Activated CD4-positive, alpha-beta T cell treated with anti-CD3 and anti-CD28 coated beads, Interleukin-2, amount 50 U/mL, for 48 hours (primary cell): ENCODE data around the gene LRRC3.

Experiments
- DNase-seq, 2 experiments: peaks; one replicate each; pipeline ENCODE4 v3.0.0-alpha.2; 2020

Gene LRRC3

DNA sequence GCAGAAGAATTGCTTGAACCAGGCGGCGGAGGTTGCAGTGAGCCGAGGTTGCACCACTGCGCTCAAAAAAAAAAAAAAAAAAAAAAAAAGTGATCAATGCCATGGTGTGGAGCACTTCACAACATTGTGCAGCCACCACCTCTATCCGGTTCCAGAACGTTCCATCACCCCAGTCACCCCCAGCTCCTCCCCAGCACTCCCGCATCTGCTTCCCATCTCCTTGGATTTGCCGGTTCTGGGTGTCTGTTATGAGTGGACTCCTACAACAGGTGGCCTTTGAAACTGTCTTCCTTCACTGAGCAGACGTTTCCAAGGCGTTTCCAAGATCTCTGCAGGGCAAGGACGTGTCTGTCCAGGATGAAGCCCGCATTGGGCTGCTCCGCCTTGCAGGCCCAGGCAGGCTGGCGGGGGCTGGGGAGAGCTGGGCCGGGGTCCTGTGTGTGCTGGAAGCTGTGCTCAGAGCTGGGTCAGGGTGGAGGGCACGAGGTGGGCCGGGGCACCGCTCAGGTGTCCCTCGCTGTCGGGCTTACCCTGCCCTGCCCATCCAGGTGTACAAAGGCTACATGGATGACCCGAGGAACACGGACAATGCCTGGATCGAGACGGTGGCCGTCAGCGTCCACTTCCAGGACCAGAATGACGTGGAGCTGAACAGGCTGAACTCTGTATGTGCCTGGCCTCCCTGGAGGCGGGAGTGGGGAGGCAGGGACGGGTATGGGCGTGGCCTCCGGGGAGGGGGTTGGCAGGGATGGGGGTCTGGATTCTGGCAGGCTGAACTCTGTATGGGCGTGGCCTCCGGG lies 14.9 kb upstream of the LRRC3 start:
- DNase-seq = no peak

GRCh38 chr21:44441041-44441400 lies 14.3 kb upstream of the LRRC3 start:
- DNase-seq = no peak

- DNase-seq = no peak
Measured at GRCh38 chr21:44441581-44442265, 13.6 kb upstream of the LRRC3 start.

DNA sequence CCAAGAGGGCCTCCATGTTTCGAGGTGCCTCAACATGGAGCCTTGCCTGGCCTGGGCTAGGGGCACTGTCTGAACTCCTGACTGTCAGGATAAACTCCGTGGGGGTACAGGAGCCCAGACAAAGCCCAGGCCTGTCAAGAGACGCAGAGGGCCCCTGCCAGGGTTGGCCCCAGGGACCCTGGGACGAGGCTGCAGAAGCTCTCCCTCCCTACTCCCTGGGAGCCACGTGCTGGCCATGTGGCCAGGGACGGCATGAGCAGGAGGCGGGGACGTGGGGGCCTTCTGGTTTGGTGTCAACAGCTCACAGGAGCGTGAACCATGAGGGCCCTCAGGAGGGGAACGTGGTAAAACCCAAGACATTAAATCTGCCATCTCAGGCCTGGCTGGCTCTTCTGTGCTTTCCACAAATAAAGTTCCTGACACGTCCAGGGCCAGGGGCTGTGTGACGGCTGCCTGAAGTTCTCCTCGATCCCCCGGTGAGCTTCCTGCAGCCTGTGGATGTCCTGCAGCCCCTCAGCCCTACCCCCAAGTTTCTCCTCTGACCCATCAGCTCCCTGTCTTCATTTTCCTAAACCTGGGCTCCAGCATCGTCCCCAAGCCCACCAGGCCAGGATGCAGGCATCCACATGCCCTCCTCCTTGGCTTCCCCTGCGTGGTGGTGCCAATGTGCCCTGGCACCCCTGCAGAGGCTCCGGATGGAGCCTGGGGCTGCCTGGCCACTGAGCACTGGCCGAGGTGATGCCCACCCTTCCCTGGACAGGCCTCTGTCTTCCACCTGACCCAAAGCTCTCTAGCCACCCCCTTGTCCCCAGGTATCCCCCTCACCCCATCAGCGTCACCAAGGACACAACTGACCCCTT lies 12.8 kb upstream of the LRRC3 start:
- DNase-seq = no peak

DNA sequence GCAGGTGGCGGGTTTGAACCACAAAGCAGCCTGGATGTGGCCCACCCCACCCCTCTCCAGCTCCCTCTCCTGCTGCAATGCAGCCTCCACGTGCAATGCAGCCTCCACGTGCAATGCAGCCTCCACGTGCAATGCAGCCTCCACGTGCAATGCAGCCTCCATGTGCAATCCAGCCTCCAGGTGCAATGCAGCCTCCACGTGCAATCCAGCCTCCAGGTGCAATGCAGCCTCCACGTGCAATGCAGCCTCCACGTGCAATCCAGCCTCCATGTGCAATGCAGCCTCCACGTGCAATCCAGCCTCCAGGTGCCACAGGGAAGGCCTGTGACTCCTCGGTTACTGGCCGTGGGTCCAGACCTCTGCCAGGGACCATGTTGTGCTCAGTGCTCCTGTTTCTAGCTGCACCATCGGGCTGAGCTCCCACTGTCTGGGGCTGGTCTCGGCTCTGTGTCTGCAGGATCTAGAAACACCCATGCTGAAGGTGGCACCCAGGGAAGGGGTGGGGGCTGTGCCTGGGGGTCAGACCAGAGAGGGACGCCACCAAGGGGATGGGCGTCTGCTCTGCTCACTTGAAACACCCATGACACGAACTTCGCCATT lies 11.9 kb upstream of the LRRC3 start:
- no peak for DNase-seq

DNA sequence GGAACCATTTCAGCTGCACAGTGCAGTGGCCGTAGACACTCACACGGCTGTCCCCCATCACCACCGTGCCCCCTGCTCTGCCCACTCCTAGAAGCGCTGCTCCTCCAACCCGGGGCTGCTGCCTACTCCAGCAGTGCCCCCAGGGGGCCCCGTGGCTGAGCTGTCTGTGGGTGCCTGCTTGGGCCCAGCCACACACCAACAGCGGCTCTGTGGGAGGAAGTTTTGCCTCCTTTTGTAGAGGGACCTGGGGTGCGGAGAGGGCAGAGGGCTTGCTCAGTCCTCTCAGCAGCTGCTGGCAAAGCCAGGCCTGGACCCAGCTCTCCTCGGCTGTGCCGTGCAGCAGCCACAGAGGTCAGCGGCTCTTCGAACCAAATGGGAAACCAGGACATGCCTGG lies 11.4 kb upstream of the LRRC3 start:
- DNase-seq = no peak

GRCh38 chr21:44444286-44444931 lies 10.9 kb upstream of the LRRC3 start:
- peak in 1 of 2 experiments; percentile 12 for DNase-seq

DNA sequence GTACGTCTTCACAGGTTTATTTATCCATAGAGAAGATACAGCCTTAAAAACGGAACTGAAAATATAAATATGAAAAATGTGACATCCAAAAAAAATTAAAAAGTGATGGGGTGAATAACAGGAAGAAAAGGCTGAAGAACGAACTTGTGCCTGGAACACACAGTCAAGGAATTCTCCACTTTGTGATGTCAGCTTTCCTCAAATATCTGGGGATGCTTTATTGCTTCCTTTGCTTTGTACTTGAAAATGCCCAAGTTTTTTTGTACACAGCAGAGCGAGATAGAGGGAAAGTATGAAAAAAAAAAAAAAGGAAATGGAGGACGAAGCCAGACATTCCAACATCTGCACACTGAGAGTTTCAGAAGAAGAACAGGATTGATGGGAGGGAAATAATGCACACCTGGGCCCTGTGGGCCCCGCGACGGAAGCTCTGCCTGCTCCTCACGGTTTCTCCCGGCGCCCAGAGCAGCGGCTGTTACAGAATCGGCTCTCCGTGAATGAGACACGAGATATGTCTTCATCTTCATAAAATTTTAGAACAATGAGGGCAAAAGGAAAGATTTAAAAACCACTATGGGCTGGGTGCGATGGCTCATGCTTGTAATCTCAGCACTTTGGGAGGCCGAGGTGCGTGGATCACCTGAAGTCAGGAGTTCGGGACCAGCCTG lies 10.0 kb upstream of the LRRC3 start:
- no peak for DNase-seq

GRCh38 chr21:44448651-44449131 lies 6.6 kb upstream of the LRRC3 start:
- DNase-seq = no peak

GRCh38 chr21:44449473-44450363 lies 5.6 kb upstream of the LRRC3 start:
- DNase-seq = no peak

GRCh38 chr21:44450402-44450801 lies 4.9 kb upstream of the LRRC3 start:
- no peak for DNase-seq

- DNase-seq = no peak
Measured at GRCh38 chr21:44450999-44451398, 4.3 kb upstream of the LRRC3 start.

DNA sequence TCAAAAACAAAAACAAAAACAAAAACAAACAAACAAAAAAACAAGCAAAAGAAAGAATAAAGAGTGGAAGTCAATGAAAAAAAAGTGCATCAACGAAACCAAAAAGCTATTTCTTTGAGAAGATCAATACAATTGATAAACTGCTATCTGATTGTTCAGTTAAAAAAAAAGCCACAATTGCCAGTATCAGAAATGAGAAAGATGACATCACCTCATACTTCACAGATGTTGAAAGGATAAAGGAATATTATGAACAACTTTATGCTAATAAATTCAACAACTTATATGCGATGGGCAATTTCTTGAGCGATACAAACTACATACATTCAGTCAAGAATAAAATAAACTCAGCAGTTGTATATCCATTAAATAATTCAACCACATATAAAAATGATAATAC lies 2.2 kb upstream of the LRRC3 start:
- DNase-seq = no peak

DNA sequence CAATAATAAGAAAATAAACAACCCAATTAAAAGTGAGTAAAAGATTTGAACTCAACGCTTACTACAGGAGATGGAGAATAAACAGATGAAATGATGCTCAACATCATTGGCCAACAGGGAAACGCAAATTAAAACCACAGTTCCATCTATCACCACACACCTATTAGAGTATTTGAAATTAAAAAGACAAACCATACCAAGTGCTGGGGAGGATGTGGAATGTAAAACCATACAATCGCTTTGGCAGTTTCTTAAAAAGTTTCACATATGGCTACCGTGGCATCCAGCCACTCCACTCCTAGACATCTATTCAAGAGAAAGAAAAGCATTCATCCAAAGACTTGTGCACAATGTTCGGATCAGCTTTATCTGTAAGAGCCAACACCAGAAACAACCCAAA lies 1.3 kb upstream of the LRRC3 start:
- DNase-seq = no peak

DNA sequence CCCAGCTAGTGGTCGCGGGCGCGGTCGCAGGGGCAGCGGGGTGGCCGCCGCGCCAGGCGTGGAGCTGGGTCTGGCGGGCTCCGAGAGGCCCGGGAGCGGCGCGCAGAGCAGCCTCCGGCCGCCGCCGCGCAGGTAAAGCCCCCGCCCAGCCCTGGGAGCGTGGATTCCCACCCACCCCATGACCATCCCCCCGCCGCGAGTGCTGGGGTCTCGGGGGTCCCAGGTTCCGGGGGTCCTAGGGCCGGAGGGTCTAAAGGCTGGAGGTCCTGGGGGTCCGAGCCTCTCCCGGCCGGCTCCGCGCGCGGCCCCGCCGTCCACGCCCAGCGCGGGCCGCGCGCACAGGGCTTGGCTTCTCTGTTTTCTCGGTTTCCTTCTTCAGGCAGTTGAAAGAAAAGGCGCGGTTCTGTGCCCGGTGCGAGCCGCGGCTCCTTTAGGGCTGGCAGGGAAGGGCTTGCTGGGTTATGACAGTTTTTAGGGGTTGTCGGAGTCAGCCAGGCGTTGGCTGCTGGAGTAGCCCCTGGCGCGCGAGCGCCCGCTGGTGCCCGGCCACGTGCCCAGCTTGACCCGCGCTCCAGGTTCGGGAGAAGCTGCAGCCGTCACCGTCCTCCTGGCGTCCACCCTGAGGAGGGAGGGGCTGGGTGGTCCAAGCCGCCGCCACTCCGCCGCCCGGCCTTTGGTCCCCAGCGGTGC lies 359 bp downstream of the LRRC3 start:
- DNase-seq = peak; percentile 39 to 51

GRCh38 chr21:44456214-44456914 lies 1.1 kb downstream of the LRRC3 start:
- no peak for DNase-seq

- DNase-seq = no peak
Measured at GRCh38 chr21:44456915-44457736, 1.8 kb downstream of the LRRC3 start.

- no peak for DNase-seq
Measured at GRCh38 chr21:44458971-44459711, 3.8 kb downstream of the LRRC3 start.
